ENCODE measurements around the gene PEX5.

PEX5 gene

DNA sequence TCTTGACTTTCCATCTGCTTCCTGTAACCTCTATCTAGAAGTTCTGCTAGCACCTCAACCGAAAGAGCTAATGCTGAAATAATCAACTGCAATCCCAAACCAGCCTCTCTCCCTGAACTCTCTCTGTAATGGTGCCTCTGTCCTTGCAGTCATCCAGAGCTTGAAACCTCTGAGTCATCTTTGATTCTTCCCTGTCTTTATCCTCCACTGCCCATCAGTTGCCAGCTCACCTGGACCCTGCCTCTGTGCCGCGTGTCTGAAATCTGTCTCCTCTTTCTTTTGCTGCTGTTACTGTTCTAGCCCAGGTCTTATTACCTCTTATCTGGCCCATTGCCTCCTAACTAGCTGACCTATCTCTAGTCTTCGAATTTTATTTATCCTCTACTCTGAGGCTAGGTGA is 43.8 kb upstream of the PEX5 start:
- Histone ChIP-seq H3K36me3 (ENCODE audit: insufficient read depth, low read length) (peaks cover 70% of the 10 kb centered on the region; the same call in 1 of the 2 replicates), H3K4me2 (ENCODE audit: low read depth, low read length, poor library complexity, severe bottlenecking) (no peak overlapping the region), H3F3A (ENCODE audit: low read depth) (no peaks in the 10 kb centered on the region), H3K9me2 (replicated peaks; ENCODE audit: low read depth, low read length) (no peaks in the 10 kb centered on the region), H3K4me1 (ENCODE audit: insufficient read depth, low read length, poor library complexity, severe bottlenecking) (no peaks in the 10 kb centered on the region), H3K79me2 (ENCODE audit: insufficient read depth, low read length) (no peaks in the 10 kb centered on the region), H3K9ac (ENCODE audit: low read depth, low read length, poor library complexity, severe bottlenecking) (no peak overlapping the region), H3K4me3 (ENCODE audit: low read length, poor library complexity, severe bottlenecking) (no peak overlapping the region), H3K27me3 (ENCODE audit: insufficient read depth, low read length, poor library complexity, severe bottlenecking) (no peaks in the 10 kb centered on the region), H3K9me3 (ENCODE audit: insufficient read depth, low read depth, low read length) (no peaks in the 10 kb centered on the region), H2AFZ (ENCODE audit: low read length) (no peak overlapping the region), H4K20me1 (ENCODE audit: insufficient read depth, low read length, poor library complexity, severe bottlenecking) (no peaks in the 10 kb centered on the region)
- no peak for TF ChIP-seq CTCF (conservative IDR thresholded peaks at IDR 0.05; ENCODE audit: low read length)

- H3K36me3 ChIP-seq (ENCODE audit: insufficient read depth, low read length): peaks cover 73% of the 10 kb centered on the region; the same call in 1 of the 2 replicates
- H3K4me2 ChIP-seq (ENCODE audit: low read depth, low read length, poor library complexity, severe bottlenecking): no peak overlapping the region
- H2AFZ ChIP-seq (ENCODE audit: low read length): no peak overlapping the region
- no peaks in the 10 kb centered on the region for H3F3A ChIP-seq (ENCODE audit: low read depth)
- TF ChIP-seq EZH2phosphoT487 (IDR thresholded peaks at IDR 0.05; ENCODE audit: borderline replicate concordance) (no peak), CTCF (conservative IDR thresholded peaks at IDR 0.05; ENCODE audit: low read length) (no peak)
- no peaks in the 10 kb centered on the region for H3K9me2 ChIP-seq (replicated peaks; ENCODE audit: low read depth, low read length)
- no peak overlapping the region for H3K4me3 ChIP-seq (ENCODE audit: low read length, poor library complexity, severe bottlenecking)
- no peaks in the 10 kb centered on the region for H3K4me1 ChIP-seq (ENCODE audit: insufficient read depth, low read length, poor library complexity, severe bottlenecking)
- no peaks in the 10 kb centered on the region for H3K9me3 ChIP-seq (ENCODE audit: insufficient read depth, low read depth, low read length)
- H4K20me1 ChIP-seq (ENCODE audit: insufficient read depth, low read length, poor library complexity, severe bottlenecking): no peaks in the 10 kb centered on the region
- no peaks in the 10 kb centered on the region for H3K27me3 ChIP-seq (ENCODE audit: insufficient read depth, low read length, poor library complexity, severe bottlenecking)
- no peak overlapping the region for H3K9ac ChIP-seq (ENCODE audit: low read depth, low read length, poor library complexity, severe bottlenecking)
- H3K79me2 ChIP-seq (ENCODE audit: insufficient read depth, low read length): no peaks in the 10 kb centered on the region
Observed at GRCh38 chr12:7146228-7146627, 43.3 kb upstream of the PEX5 start.

DNA sequence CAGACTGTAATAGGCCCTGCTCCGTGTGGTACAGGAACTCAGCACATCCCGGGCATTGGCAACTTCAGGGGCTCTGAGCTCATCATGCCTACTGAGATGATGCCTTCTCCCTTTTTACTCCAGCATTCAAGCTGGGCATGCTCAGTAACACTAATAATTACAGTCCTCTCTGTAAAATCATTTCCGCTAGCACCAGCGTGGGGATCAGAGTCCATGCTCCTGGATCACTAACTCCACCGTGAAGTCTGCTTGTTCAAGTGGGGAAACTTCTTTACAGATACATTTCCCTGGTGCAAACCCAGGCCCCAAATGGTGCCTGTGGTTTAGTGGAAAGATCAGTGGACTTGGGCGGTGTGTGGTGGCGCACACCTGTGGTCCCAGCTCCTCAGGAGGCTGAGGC is 42.6 kb upstream of the PEX5 start:
- Histone ChIP-seq H3K9me2 (replicated peaks; ENCODE audit: low read depth, low read length) (no peaks in the 10 kb centered on the region), H4K20me1 (ENCODE audit: insufficient read depth, low read length, poor library complexity, severe bottlenecking) (no peaks in the 10 kb centered on the region), H2AFZ (ENCODE audit: low read length) (no peak overlapping the region), H3K9ac (ENCODE audit: low read depth, low read length, poor library complexity, severe bottlenecking) (no peak overlapping the region), H3F3A (ENCODE audit: low read depth) (no peaks in the 10 kb centered on the region), H3K4me1 (ENCODE audit: insufficient read depth, low read length, poor library complexity, severe bottlenecking) (no peaks in the 10 kb centered on the region), H3K9me3 (ENCODE audit: insufficient read depth, low read depth, low read length) (no peaks in the 10 kb centered on the region), H3K36me3 (ENCODE audit: insufficient read depth, low read length) (peaks cover 76% of the 10 kb centered on the region; the same call in 1 of the 2 replicates), H3K27me3 (ENCODE audit: insufficient read depth, low read length, poor library complexity, severe bottlenecking) (no peaks in the 10 kb centered on the region), H3K4me2 (ENCODE audit: low read depth, low read length, poor library complexity, severe bottlenecking) (no peak overlapping the region), H3K79me2 (ENCODE audit: insufficient read depth, low read length) (no peaks in the 10 kb centered on the region), H3K4me3 (ENCODE audit: low read length, poor library complexity, severe bottlenecking) (no peak overlapping the region)
- TF ChIP-seq EZH2phosphoT487 (IDR thresholded peaks at IDR 0.05; ENCODE audit: borderline replicate concordance) (no peak), CTCF (conservative IDR thresholded peaks at IDR 0.05; ENCODE audit: low read length) (no peak)

Measured in Loucy (cell line).